ENCODE data around the gene AMIGO2. TPM values are rescaled to one million over a fixed set of nuclear protein-coding genes. Genes with fewer than 3 reads are reported as not detected.

Gene AMIGO2
- total RNA-seq, 2 experiments from 2014 or later, result 6.6 to 7.1 TPM

DNA sequence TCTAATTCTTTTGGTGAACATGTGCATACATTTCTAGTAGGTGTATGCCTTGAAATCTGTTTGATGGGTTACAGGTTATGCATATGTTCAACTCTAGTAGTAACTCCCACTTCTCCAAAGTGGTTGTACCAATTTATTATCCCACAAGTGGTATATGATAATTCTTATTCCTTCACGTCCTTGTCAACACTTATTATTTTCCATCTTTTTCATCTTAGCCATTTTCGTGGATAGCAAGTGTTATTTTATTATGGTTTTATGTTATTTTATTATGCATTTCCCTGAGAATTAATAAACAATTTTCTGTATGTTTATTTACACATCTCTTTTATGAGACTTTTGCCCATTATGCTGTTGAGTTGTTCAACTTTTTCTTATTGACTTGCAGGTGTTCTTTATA is 11.2 kb upstream of the AMIGO2 start:
- POLR2A ChIA-PET, result no interaction called here
- no peak overlapping the region for H3K27ac Mint-ChIP-seq
- peaks cover 3% of the 10 kb centered on the region for H3K36me3 Mint-ChIP-seq (ENCODE audit: low read depth)
- CTCF ChIA-PET, result no interaction called here
- H3K4me1 Mint-ChIP-seq, result peaks cover 2% of the 10 kb centered on the region
- peaks cover 5% of the 10 kb centered on the region for H3K9me3 Mint-ChIP-seq
- no peak for DNase-seq
- H3K27me3 Mint-ChIP-seq, result no peaks in the 10 kb centered on the region
- no peak overlapping the region for H3K4me3 Mint-ChIP-seq

DNA sequence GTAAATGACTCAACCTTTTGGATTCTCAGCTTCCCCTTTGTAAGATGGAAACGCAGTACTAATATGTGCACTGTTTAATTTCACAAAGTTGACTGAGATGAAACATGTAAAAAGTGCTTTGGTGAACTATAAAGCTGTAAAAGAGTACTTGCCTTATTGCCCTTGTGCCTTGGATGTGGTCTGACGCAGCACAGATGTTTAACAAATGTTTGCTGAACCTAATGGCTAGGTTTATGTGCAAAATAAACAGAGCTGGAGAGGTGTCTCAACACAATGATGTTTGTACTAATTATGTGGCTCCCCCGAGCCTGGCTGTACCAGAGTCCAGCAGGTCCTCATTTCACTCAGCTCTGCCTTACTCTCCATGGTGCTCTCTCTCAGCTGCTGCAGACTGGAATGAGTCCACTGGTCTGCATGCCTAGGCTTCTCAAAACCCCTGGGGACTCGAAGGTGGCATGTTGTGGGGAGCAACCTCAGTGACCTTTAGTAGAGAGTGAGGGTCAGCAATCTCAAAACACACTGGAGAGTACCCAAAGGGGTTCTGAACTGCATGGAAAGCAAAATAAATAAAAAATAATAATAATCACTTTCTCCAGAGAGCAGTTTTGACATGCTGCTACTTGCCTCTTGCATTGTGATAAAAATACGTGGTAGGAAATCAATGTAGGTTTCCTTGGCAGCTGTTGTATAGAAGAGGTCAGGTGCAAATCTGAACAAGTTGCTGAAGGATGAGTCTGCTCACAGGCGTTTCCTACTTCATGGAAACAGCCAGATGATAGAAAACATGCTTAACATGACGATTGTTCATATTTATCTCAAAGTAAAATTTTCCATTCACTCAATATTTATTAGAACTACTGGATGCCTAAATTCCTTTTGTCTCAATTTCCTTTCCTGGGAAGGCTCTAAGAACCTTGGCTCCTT is 8.5 kb upstream of the AMIGO2 start:
- DNase-seq, result no peak
- Mint-ChIP-seq H3K27me3 (no peaks in the 10 kb centered on the region), H3K27ac (no peak overlapping the region), H3K4me3 (no peak overlapping the region), H3K9me3 (peaks cover 5% of the 10 kb centered on the region), H3K4me1 (peaks cover 29% of the 10 kb centered on the region), H3K36me3 (ENCODE audit: low read depth) (peaks cover 3% of the 10 kb centered on the region)
- CTCF ChIA-PET, result interaction anchor here (2.2 kb wide), 1 partner anchor 17 kb away, joined by 8 read pairs; no protein-coding TSS in a partner anchor
- POLR2A ChIA-PET, result interaction anchor here (1.4 kb wide), 1 partner anchor 9 kb away, joined by 3 read pairs; the partner anchor contains the start of genes AMIGO2 and PCED1B

DNA sequence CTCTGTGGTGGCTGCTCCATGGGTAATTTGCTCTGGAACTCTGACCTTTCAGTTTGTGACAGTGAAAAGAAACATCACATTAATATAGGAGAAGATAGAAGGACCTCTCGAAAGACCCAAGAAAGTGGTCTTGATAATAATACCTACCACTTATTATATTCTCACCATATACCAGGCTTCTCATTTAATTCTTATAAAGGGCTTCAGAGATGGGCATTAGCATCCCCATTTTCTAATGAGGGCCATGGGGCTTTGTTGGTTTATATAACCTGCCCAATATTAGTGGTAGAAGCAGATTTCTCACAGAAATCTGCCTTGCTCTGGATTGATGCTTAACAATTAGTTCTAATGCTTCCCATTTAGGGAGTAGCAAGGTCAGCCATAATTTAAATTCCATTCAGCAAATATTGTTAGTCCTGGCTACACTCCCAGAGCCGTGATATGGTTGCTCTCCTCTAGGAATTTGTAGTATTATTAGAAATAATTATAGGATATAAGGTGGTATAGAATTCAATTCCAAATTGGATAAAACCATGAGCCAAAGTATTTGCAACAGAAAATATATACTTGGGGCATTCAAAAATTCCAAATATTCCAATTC is 7.4 kb upstream of the AMIGO2 start:
- peaks cover 5% of the 10 kb centered on the region for H3K9me3 Mint-ChIP-seq
- no peaks in the 10 kb centered on the region for H3K27me3 Mint-ChIP-seq
- POLR2A ChIA-PET, result interaction anchor here (1.1 to 1.5 kb wide), 3 partner anchors 120 to 220 kb away, joined by 3 to 4 read pairs (median 3); no protein-coding TSS in a partner anchor
- no peak overlapping the region for H3K4me3 Mint-ChIP-seq
- CTCF ChIA-PET, result interaction anchor here (1.5 to 2.2 kb wide), 2 partner anchors 16 kb away, joined by 6 to 8 read pairs; no protein-coding TSS in a partner anchor
- no peak overlapping the region for H3K27ac Mint-ChIP-seq
- no peak for DNase-seq
- H3K36me3 Mint-ChIP-seq (ENCODE audit: low read depth), result peaks cover 3% of the 10 kb centered on the region
- H3K4me1 Mint-ChIP-seq, result peaks cover 40% of the 10 kb centered on the region

DNA sequence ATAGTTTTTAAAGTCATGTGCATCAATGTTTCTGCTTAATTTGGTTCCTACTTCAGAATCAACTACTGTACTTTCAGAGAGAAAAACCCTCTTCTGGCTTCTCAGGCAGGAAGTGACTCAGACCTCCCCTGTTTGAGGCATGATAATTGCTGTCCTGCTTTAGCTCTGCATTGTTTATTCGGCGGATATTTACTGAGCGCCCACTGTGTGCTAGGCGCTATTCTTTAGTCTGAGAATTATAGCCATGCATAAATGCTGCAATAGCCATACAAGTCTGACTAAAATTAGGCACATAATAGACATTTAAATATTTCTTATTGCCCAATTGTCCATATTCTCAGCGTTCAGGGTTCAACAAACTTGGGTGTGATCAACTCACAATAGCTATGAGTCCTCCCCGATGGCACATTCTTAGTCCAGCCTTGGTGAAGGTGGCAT is 6.1 kb upstream of the AMIGO2 start:
- peak overlapping the region; percentile 68 for H3K27ac Mint-ChIP-seq
- H3K9me3 Mint-ChIP-seq, result peaks cover 5% of the 10 kb centered on the region
- DNase-seq, result peak; percentile 59
- CTCF ChIA-PET, result interaction anchor here (0.7 to 1.8 kb wide), 4 partner anchors 14 to 312 kb away, joined by 3 to 6 read pairs (median 5); no protein-coding TSS in a partner anchor
- H3K4me3 Mint-ChIP-seq, result peak overlapping the region; percentile 14
- no peaks in the 10 kb centered on the region for H3K27me3 Mint-ChIP-seq
- peaks cover 52% of the 10 kb centered on the region for H3K4me1 Mint-ChIP-seq
- H3K36me3 Mint-ChIP-seq (ENCODE audit: low read depth), result peaks cover 3% of the 10 kb centered on the region
- POLR2A ChIA-PET, result interaction anchor here (1.1 to 1.5 kb wide), 6 partner anchors 16 to 221 kb away, joined by 3 to 4 read pairs (median 3); no protein-coding TSS in a partner anchor

DNA sequence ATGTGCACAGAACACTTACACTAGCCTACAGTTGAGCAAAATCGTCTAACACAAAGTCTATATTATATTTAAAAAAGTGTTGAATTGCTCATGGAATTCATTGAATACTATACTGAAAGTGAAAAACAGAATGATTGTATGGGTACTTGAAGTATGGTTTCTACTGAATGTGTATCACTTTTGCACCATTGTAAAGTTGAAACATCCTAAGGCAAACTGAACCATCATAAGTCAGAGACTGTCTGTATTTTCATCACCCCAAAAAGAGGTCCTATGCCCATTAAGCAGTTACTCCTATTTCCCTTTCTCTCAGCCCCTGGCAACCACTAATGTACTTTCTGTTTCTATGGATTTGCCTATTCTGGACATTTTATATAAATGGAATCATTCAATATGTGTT is 4.4 kb upstream of the AMIGO2 start:
- ChIA-PET POLR2A (interaction anchor here (0.9 to 6.1 kb wide), 2 partner anchors 132 to 133 kb away, joined by 4 to 77 read pairs; no protein-coding TSS in a partner anchor), CTCF (interaction anchor here (1.1 to 6.1 kb wide), 3 partner anchors 13 to 313 kb away, joined by 3 to 38 read pairs (median 4); no protein-coding TSS in a partner anchor)
- H3K9me3 Mint-ChIP-seq, result no peaks in the 10 kb centered on the region
- H3K4me3 Mint-ChIP-seq, result peak overlapping the region; percentile 5
- peak overlapping the region; percentile 28 for H3K27ac Mint-ChIP-seq
- peaks cover 4% of the 10 kb centered on the region for H3K36me3 Mint-ChIP-seq (ENCODE audit: low read depth)
- no peak for DNase-seq
- H3K4me1 Mint-ChIP-seq, result peaks cover 60% of the 10 kb centered on the region
- H3K27me3 Mint-ChIP-seq, result no peaks in the 10 kb centered on the region

DNA sequence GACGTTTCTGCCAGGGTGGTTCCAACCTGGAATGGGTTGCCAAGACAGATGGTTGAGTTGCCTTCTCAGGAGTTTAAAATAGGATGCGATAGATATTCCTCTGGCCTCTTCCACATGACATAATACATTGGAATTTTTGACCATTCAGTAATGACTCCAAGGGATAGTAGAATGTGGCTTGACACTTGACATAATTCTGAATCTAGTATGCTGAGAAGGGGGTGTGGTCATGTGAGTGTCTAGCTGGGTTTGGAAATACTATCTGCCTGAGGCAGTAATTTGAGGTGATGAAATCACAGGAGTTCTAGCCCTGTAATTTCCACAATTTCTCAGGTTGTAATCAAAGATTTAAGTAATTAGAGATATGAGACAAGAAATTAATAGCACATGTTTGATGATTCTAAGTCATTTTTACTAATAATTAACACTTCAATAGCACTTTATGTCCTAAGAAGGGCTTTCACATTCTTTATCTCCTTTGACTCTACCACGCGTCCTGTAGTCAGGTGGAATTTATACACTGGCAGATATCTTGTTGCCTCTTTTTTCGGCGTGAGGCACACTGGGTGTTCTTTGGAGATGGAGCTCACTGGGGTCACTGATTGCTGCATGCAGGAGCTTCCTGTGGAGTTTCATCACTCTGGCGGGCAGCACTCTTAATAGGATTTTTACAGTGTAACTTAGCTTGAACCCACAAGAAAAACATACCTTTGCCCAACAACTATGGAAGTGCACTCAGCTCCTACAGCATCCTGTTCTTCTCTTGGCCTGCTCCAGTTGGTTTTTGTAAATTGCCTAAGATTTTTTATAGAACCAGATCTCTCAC is 3.2 kb upstream of the AMIGO2 start:
- H3K27me3 Mint-ChIP-seq, result no peaks in the 10 kb centered on the region
- ChIA-PET CTCF (interaction anchor here (1.0 to 6.1 kb wide), 4 partner anchors 12 to 315 kb away, joined by 3 to 38 read pairs (median 4); no protein-coding TSS in a partner anchor), POLR2A (interaction anchor here (1.0 to 6.1 kb wide), 3 partner anchors 124 to 224 kb away, joined by 3 to 77 read pairs (median 9); no protein-coding TSS in a partner anchor)
- no peak for DNase-seq
- H3K9me3 Mint-ChIP-seq, result no peaks in the 10 kb centered on the region
- H3K27ac Mint-ChIP-seq, result no peak overlapping the region
- H3K4me3 Mint-ChIP-seq, result no peak overlapping the region
- peaks cover 4% of the 10 kb centered on the region for H3K36me3 Mint-ChIP-seq (ENCODE audit: low read depth)
- H3K4me1 Mint-ChIP-seq, result peaks cover 71% of the 10 kb centered on the region

DNA sequence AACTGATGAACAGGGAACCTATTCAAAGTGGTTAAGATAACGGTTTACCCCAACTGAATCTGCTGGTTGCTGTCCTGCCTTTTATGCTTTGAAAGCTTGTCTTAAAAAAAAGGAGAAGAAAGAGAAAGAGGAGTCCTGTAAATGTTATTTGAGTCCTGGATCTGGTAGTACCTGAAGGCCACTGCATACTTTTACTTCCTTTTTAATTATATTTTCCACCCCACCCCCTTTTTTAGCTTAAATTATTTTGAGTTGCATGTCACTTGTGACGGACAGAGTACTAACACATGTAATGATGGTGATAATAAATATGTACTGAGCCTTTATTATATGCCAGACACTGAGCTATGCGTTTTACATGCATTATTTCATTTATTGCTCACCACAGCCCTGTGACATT is 2.5 kb upstream of the AMIGO2 start:
- no peaks in the 10 kb centered on the region for H3K9me3 Mint-ChIP-seq
- POLR2A ChIA-PET, result interaction anchor here (1.0 to 6.1 kb wide), 4 partner anchors 110 to 225 kb away, joined by 3 to 77 read pairs (median 6); no protein-coding TSS in a partner anchor
- DNase-seq, result no peak
- CTCF ChIA-PET, result interaction anchor here (1.0 to 6.1 kb wide), 3 partner anchors 11 to 315 kb away, joined by 3 to 38 read pairs (median 5); no protein-coding TSS in a partner anchor
- H3K4me1 Mint-ChIP-seq, result peaks cover 78% of the 10 kb centered on the region
- H3K27ac Mint-ChIP-seq, result no peak overlapping the region
- H3K4me3 Mint-ChIP-seq, result no peak overlapping the region
- H3K36me3 Mint-ChIP-seq (ENCODE audit: low read depth), result peaks cover 9% of the 10 kb centered on the region
- H3K27me3 Mint-ChIP-seq, result no peaks in the 10 kb centered on the region

DNA sequence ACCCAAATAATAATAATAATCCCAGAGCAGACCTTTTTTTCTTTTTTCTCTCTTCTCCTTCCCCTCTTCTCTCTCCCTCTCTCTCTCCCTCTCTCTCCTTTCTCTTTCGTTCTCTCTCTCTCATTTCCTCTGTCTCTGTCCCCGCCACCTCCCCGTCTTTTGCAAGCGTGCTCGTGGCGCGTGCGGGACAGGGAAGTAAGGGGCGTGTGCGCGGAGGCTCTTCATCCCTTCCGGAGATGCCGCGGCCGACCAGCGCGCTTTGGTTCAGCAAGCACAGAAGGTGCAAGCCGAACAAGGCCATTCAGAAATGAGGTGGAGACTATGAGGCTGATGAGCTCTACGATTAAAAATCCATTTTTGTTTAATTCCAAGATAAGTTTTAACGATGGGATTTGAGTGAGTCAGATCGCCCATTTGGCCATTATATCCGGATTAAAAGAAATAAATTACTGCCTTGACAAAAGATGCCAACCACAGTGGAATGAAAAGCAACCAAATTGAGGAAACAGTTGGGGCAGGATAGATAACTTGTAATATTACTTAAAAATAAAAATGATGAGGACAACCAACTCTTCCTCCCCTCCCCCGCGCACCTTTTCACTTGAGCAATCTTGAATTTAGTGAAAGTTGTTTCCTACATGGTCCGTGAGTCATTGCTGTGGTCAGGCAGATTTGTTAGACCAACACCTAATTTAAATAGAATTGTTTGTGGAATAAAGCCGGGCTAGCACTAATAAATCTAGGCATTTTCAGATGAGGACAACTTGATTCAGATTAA is 1.2 kb upstream of the AMIGO2 start:
- ChIA-PET CTCF (interaction anchor here (0.8 to 6.1 kb wide), 10 partner anchors 10 to 316 kb away, joined by 3 to 38 read pairs (median 8); no protein-coding TSS in a partner anchor), POLR2A (interaction anchor here (0.7 to 6.1 kb wide), 13 partner anchors 12 to 317 kb away, joined by 3 to 77 read pairs (median 12); no protein-coding TSS in a partner anchor)
- H3K36me3 Mint-ChIP-seq (ENCODE audit: low read depth), result peaks cover 9% of the 10 kb centered on the region
- no peaks in the 10 kb centered on the region for H3K27me3 Mint-ChIP-seq
- peak overlapping the region; percentile 79 for H3K27ac Mint-ChIP-seq
- H3K4me1 Mint-ChIP-seq, result peaks cover 81% of the 10 kb centered on the region
- peak overlapping the region; percentile 92 for H3K4me3 Mint-ChIP-seq
- no peaks in the 10 kb centered on the region for H3K9me3 Mint-ChIP-seq
- DNase-seq, result peak; percentile 65

DNA sequence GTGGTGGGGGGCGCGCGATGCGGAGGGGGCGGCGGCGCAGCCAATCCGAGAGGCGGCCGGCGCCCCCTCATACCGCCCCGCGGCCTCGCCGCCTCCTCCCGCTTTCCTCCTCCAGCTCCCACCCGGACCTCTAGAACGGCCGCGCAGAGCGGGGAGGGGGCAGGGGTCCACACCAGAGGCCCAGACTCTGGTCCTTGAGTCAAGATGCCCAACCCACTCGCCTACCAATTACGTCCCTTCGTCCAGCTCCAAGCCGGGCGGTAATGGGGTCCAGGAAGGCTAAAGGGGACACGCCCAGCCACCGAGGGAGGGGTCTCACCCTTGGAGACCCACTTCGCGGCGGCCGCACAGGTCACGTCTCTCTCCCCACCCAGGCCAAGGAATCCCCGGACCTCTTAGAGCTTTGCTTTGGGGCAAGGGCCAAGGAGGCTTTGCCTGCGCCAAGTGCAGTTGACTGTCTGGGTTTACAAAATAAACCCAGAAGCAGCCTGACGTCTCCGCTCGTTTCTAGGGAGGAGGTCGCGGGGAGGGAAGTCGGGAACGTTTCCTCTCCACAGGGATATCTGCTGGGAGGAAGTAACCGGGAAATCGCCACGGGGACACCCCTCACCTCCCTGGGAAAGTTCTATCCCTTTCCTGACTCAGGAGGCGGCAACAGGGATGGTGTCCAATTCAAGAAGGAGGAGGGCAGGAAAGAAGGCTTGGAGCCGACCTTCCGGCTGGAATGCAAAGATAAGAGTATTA is 394 bp upstream of the AMIGO2 start:
- H3K4me3 Mint-ChIP-seq, result peak overlapping the region; percentile 92
- peaks cover 9% of the 10 kb centered on the region for H3K36me3 Mint-ChIP-seq (ENCODE audit: low read depth)
- DNase-seq, result peak; percentile 39
- peak overlapping the region; percentile 79 for H3K27ac Mint-ChIP-seq
- H3K4me1 Mint-ChIP-seq, result peaks cover 73% of the 10 kb centered on the region
- H3K9me3 Mint-ChIP-seq, result no peaks in the 10 kb centered on the region
- H3K27me3 Mint-ChIP-seq, result no peaks in the 10 kb centered on the region
- CTCF ChIA-PET, result interaction anchor here (0.8 to 6.1 kb wide), 13 partner anchors 9 to 317 kb away, joined by 3 to 38 read pairs (median 7); no protein-coding TSS in a partner anchor
- POLR2A ChIA-PET, result interaction anchor here (0.7 to 6.1 kb wide), 16 partner anchors 9 to 328 kb away, joined by 3 to 77 read pairs (median 7); no protein-coding TSS in a partner anchor

DNA sequence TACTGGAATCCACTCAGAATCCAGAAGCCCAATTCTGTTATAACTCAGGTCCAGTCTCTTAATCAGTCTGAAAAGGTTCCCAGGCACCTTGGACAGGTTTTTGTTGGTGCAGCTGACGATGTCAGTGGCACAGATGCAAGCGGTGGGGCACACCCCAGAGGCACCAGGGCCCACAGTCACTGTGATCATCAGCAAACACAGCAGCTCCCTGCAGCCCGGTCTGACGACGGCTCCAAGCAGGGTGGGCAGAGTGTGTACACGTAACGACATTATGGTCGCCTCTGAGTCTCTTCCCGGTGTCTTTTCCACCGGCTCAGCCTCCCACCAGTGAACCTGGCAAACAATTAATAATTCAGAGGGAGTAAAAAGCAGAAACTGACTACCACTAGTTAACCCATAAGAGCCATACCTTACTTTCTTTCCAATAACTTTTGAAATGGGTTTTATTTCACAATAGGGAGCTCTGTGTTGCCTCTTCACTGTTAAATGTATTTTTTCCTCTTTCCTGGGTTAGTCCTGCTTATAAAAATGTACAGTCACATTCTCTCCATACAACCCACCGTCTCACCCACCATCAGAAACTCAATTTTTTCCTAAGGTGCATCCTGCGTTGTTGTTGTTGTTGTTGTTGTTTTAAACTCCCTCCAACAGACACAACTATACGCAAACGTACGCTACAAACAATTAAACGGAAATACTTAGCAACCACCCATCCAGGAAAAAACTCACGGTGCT is 859 bp downstream of the AMIGO2 start:
- Mint-ChIP-seq H3K27ac (peak overlapping the region; percentile 44), H3K9me3 (no peaks in the 10 kb centered on the region), H3K27me3 (no peaks in the 10 kb centered on the region), H3K4me3 (peak overlapping the region; percentile 82), H3K36me3 (ENCODE audit: low read depth) (peaks cover 9% of the 10 kb centered on the region), H3K4me1 (peaks cover 62% of the 10 kb centered on the region)
- DNase-seq, result peak; percentile 44
- POLR2A ChIA-PET, result interaction anchor here (0.7 to 6.1 kb wide), 16 partner anchors 10 to 329 kb away, joined by 3 to 77 read pairs (median 10); no protein-coding TSS in a partner anchor
- CTCF ChIA-PET, result interaction anchor here (0.9 to 6.1 kb wide), 11 partner anchors 8 to 330 kb away, joined by 4 to 38 read pairs (median 11); no protein-coding TSS in a partner anchor

Data from activated CD4-positive, alpha-beta memory T cell treated with anti-CD3 and anti-CD28 coated beads, Interleukin-2, amount 10 ng/mL, durations not matched to agents 7 days and 5 days (primary cell).